Progenitor cell of endocrine pancreas (in vitro differentiated cells): Measurements from ENCODE around the gene KIAA0319L. TPM values are rescaled to one million over a fixed set of nuclear protein-coding genes. Genes with fewer than 3 reads are reported as not detected.

Experiments
- DNase-seq: peaks from one replicate; pipeline ENCODE4 v3.0.0; 2021; ENCODE audit warnings: low spot score; ENCODE audit not compliant: unreplicated experiment
- H3K27ac Mint-ChIP-seq: 2 replicates; pipeline ENCODE4 v1.8.0; 2021; ENCODE audit warnings: mild to moderate bottlenecking, moderate library complexity, mixed read lengths
- H3K27me3 Mint-ChIP-seq: 2 replicates; pipeline ENCODE4 v1.8.0; 2021; ENCODE audit warnings: mixed read lengths
- H3K36me3 Mint-ChIP-seq: 2 replicates; pipeline ENCODE4 v1.8.0; 2022; ENCODE audit warnings: mixed read lengths; ENCODE audit not compliant: insufficient read depth
- H3K4me1 Mint-ChIP-seq: 2 replicates; pipeline ENCODE4 v1.8.0; 2021; ENCODE audit warnings: low read depth, mixed read lengths
- H3K4me3 Mint-ChIP-seq: 2 replicates; pipeline ENCODE4 v1.8.0; 2021; ENCODE audit warnings: low read depth, mild to moderate bottlenecking, moderate library complexity, mixed read lengths
- H3K9me3 Mint-ChIP-seq: 2 replicates; pipeline ENCODE4 v1.8.0; 2021; ENCODE audit warnings: low read depth, mixed read lengths
- total RNA-seq: library from RNA; stranded (reverse); gene quantifications from 2 replicates; pipeline ENCODE4 v1.2.1, GENCODE V29; 2021
- TF ChIP-seq, protein P1 (sequence below): fragments of 200-600 bp; sonication (generic); IDR thresholded peaks from one replicate; pipeline ENCODE4 v1.5.0; 2021; ENCODE audit warnings: antibody characterized with exemption, mild to moderate bottlenecking; ENCODE audit not compliant: unreplicated experiment

The KIAA0319L gene
- total RNA-seq, 1 donor from 2014 or later: 70.0 TPM

GRCh38 chr1:35449334-35450008 is 107.7 kb downstream of the KIAA0319L start:
- no peak for DNase-seq
- H3K4me3 Mint-ChIP-seq: no peak overlapping the region
- H3K27ac Mint-ChIP-seq: no peak overlapping the region
- TF ChIP-seq, protein P1, sequence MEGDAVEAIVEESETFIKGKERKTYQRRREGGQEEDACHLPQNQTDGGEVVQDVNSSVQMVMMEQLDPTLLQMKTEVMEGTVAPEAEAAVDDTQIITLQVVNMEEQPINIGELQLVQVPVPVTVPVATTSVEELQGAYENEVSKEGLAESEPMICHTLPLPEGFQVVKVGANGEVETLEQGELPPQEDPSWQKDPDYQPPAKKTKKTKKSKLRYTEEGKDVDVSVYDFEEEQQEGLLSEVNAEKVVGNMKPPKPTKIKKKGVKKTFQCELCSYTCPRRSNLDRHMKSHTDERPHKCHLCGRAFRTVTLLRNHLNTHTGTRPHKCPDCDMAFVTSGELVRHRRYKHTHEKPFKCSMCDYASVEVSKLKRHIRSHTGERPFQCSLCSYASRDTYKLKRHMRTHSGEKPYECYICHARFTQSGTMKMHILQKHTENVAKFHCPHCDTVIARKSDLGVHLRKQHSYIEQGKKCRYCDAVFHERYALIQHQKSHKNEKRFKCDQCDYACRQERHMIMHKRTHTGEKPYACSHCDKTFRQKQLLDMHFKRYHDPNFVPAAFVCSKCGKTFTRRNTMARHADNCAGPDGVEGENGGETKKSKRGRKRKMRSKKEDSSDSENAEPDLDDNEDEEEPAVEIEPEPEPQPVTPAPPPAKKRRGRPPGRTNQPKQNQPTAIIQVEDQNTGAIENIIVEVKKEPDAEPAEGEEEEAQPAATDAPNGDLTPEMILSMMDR: no peak
- no peaks in the 10 kb centered on the region for H3K27me3 Mint-ChIP-seq
- no peaks in the 10 kb centered on the region for H3K9me3 Mint-ChIP-seq
- H3K36me3 Mint-ChIP-seq: peaks cover 7% of the 10 kb centered on the region
- H3K4me1 Mint-ChIP-seq: peaks cover 3% of the 10 kb centered on the region

- no peaks in the 10 kb centered on the region for H3K9me3 Mint-ChIP-seq
- no peak for DNase-seq
- H3K4me1 Mint-ChIP-seq: peaks cover 6% of the 10 kb centered on the region
- TF ChIP-seq, protein P1: no peak
- no peak overlapping the region for H3K4me3 Mint-ChIP-seq
- H3K36me3 Mint-ChIP-seq: peaks cover 7% of the 10 kb centered on the region
- no peaks in the 10 kb centered on the region for H3K27me3 Mint-ChIP-seq
- no peak overlapping the region for H3K27ac Mint-ChIP-seq
Measured at GRCh38 chr1:35448344-35448801, 108.8 kb downstream of the KIAA0319L start.

- no peak for DNase-seq
- peaks cover 6% of the 10 kb centered on the region for H3K4me1 Mint-ChIP-seq
- TF ChIP-seq, protein P1: no peak
- H3K36me3 Mint-ChIP-seq: peaks cover 11% of the 10 kb centered on the region
- H3K27ac Mint-ChIP-seq: no peak overlapping the region
- no peaks in the 10 kb centered on the region for H3K9me3 Mint-ChIP-seq
- H3K27me3 Mint-ChIP-seq: no peaks in the 10 kb centered on the region
- H3K4me3 Mint-ChIP-seq: no peak overlapping the region
Measured at GRCh38 chr1:35447278-35447677, 109.9 kb downstream of the KIAA0319L start.

DNA sequence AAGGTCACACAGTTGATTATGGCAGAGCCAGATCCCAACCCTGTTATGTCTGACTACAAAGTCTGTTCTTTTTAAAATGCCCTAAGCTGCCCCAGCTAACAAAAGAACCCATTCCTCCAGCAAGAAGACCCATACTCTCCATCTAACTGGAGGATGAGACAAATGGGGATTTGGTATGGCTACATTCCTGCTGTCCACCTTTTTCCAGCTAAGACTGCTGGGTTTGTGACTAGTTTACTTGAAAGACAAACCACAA is 112.8 kb downstream of the KIAA0319L start:
- TF ChIP-seq, protein P1: no peak
- Mint-ChIP-seq H3K27ac (no peak overlapping the region), H3K36me3 (peaks cover 12% of the 10 kb centered on the region), H3K27me3 (no peaks in the 10 kb centered on the region), H3K9me3 (no peaks in the 10 kb centered on the region), H3K4me3 (no peak overlapping the region), H3K4me1 (peaks cover 3% of the 10 kb centered on the region)
- DNase-seq: no peak

DNA sequence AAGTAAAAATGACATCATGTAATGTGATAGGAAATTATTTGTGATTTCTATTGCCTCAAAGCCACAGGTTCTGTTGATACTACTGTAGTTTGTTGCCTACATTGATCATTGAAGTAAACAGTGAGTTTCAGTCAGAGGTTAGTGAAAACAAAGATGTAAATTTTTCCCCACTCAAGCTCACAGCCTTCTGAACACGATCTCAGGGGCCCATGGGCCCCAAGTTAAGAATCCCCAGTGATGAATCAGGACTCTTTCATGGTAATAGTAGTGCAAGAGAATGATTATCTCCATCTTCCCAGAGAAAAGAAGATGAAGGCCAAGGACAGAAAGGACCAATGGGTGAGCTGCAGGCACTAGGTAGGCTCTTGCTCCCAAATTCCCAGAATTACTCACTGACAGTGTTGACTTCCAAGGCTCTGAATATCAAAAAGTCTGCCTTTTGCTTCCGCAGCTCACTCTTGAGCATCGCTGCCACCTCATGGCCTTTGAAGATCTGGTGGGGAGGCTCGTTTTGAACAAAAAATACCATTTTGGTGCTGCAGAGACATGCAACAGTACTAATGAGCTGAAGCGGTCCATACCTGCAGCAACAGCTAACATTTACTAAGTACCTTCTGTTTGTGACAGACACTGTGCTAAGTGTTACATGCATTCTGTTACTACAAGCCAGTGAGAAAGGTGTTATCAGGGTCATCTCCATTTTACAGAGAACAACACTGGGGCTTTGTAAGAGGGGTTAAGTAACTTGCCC is 113.3 kb downstream of the KIAA0319L start:
- DNase-seq: no peak
- TF ChIP-seq, protein P1: no peak
- H3K36me3 Mint-ChIP-seq: peaks cover 16% of the 10 kb centered on the region

More for the DNA sequence above, 113.3 kb downstream of the KIAA0319L start:
- Mint-ChIP-seq H3K4me1 (peaks cover 3% of the 10 kb centered on the region), H3K4me3 (no peak overlapping the region), H3K27me3 (no peaks in the 10 kb centered on the region), H3K9me3 (no peaks in the 10 kb centered on the region), H3K27ac (no peak overlapping the region)
